PFSK-1 (cell line): ENCODE results near the gene EGLN2.

ENCODE experiments used
- FOXP2 ChIP-seq: optimal IDR thresholded peaks from 2 replicates; pipeline ENCODE3; 2011; ENCODE audit warnings: borderline replicate concordance, control low read depth, inconsistent platforms; ENCODE audit not compliant: insufficient read depth; ENCODE audit errors: extremely low read length, extremely low read depth
- POLR2AphosphoS5 ChIP-seq: IDR thresholded peaks from 2 replicates; pipeline ENCODE4 v1.6.1; 2012; ENCODE audit warnings: low read depth, mild to moderate bottlenecking, control low read depth, low read length, moderate library complexity
- REST ChIP-seq, 2 experiments: IDR thresholded peaks; 2 replicates each; pipeline versions ENCODE4 v1.6.1 to v1.8.0; 2011 to 2012; ENCODE audit warnings: low read depth in 2 of 2, low read length in 2 of 2, control low read depth in 1 of 2, inconsistent platforms in 1 of 2, mild to moderate bottlenecking in 1 of 2, moderate library complexity in 1 of 2; ENCODE audit not compliant: insufficient read depth in 1 of 2
- SIN3A ChIP-seq: IDR thresholded peaks from 2 replicates; pipeline ENCODE4 v1.6.1; 2012; ENCODE audit warnings: mild to moderate bottlenecking, low read length, moderate library complexity, borderline replicate concordance; ENCODE audit not compliant: insufficient read depth
- TAF1 ChIP-seq: IDR thresholded peaks from 2 replicates; pipeline ENCODE4 v1.6.1; 2012; ENCODE audit warnings: low read length, control low read depth, borderline replicate concordance; ENCODE audit not compliant: insufficient read depth

The EGLN2 gene

GRCh38 chr19:40803857-40804782 lies 5.1 kb downstream of the EGLN2 start:
- TF ChIP-seq POLR2AphosphoS5 (no peak), REST (IDR thresholded peaks at IDR 0.05; ENCODE audit: insufficient read depth in 1 of 2, low read depth in 2 of 2, low read length in 2 of 2) (no peak), TAF1 (no peak), FOXP2 (no peak), SIN3A (no peak)

DNA sequence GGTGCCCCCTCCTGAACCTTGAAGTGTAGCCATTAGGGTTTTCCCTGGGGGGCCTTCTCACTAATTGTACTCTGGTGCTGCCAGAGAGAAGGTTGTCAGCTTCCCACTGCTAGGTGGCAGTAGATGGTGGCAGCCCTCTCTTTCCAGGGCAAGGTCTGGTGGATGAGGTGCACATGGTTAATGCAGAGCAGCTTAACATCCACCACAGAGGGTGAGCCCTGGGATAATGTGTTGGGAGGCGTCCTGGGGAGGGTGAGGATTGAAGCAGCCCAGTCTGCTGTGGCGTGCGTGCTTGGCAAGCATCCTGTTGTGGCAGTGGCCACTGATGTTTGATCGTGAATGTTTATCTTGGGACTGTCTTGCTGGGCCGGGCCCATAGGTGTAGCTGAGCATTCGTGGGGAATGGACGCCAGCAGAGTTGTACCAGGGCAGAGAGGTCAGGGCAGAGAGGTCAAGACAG lies 5.8 kb downstream of the EGLN2 start:
- no peak for TF ChIP-seq REST (IDR thresholded peaks at IDR 0.05; ENCODE audit: insufficient read depth in 1 of 2, low read depth in 2 of 2, low read length in 2 of 2)
- no peak for TF ChIP-seq FOXP2
- TF ChIP-seq TAF1 = no peak
- TF ChIP-seq SIN3A = no peak
- TF ChIP-seq POLR2AphosphoS5 = no peak

GRCh38 chr19:40805258-40805868 lies 6.4 kb downstream of the EGLN2 start:
- TF ChIP-seq REST (IDR thresholded peaks at IDR 0.05; ENCODE audit: insufficient read depth in 1 of 2, low read depth in 2 of 2, low read length in 2 of 2) (no peak), POLR2AphosphoS5 (no peak), FOXP2 (no peak), SIN3A (no peak), TAF1 (no peak)

DNA sequence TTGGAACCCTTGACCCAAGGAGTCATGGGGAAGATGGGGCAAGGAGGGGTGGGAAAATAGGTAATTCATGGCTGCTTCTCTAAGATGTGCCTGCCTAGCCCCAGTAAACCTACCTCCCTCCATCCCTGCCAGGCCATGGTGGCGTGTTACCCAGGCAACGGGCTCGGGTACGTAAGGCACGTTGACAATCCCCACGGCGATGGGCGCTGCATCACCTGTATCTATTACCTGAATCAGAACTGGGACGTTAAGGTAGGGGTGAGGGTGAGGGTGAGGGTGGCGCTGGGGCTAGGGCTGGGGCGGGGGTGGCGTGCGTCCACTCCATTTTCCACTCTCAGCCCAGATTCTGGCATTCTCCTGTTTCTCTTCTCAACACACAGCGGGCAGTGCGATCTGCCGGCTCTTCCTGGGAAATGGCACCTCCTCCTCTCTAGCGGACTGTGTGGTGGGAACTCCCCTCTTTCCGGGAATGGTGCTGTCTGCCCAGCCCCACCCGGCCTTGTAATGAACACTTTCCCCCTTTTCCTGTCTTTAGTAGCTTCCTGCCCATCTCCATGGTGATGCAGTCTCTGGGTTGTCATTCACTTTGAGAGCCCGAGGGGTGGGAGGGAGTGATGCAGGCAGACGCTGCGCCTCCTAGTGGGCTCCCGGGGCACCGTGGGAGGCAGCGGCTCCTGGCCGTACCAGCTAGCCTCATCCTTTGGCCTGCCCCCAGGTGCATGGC lies 7.6 kb downstream of the EGLN2 start:
- TF ChIP-seq TAF1 (peak; percentile 64; the same call in 1 of the 2 replicates), FOXP2 (peak; percentile 80), SIN3A (peak; percentile 76), POLR2AphosphoS5 (peak; percentile 57; the same call in 1 of the 2 replicates), REST (IDR thresholded peaks at IDR 0.05; ENCODE audit: insufficient read depth in 1 of 2, low read depth in 2 of 2, low read length in 2 of 2) (no peak; a peak in 1 of 4 replicates)
